EH (cell line): ENCODE results near the gene STK32B.

ENCODE experiments used
- DNase-seq: peaks from one replicate; pipeline ENCODE4 v3.0.0-alpha.2; 2015; ENCODE audit warnings: low read depth

STK32B gene

DNA sequence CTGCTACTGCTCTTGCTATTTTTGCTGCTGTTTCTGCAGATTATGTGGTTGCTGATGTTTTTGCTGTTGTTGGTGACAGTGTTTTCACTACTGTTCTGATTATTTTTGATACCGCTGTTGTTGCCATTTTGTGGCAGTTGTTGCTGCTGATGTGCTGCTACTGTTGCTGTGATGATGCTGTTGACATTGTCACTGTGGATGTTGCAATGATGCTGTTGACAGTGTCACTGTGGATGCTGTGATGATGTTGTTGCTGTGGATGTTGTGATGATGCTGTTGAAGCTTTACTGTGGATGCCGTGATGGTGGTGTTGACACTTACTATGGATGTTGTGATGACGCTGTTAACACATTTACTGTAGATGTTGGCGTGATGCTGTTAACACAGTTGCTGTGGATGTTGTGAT lies 476.8 kb downstream of the STK32B start:
- DNase-seq, result no peak

DNA sequence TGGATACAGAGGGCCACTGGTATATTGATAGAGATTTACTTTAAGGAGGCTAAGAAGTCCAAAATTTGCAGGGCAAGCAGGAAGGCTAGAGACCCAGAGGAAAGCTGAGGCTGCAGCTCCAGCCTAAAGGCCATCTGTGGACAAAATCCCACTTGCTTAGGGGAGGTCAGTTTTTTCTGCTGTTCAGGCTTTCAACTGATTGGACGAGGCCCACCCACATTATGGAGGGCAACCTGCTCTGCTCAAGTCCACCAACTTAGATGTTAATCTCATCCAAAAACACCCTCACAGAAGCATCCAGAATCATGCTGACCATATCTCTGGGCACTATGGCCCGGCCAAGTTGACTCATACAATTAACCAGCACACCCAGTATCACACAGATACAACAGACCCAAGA lies 480.8 kb downstream of the STK32B start:
- DNase-seq, result no peak

DNA sequence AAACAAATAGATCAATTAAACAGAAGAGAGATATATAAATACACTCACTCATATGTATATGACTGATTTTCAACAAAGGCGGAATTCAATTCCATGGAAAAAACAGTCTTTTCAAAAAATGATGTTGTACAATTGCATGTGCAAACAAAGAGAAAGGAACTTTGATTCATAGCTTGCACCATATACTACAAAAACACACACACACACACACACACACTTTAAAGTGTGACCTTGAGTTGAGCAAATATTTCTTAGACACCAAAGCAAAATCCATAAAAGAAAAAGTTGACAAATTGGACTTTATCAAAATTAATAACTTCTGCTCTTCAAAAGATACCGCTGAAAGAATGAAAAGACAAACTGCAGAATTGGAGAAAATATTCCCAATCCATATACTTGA lies 488.3 kb downstream of the STK32B start:
- no peak for DNase-seq

DNA sequence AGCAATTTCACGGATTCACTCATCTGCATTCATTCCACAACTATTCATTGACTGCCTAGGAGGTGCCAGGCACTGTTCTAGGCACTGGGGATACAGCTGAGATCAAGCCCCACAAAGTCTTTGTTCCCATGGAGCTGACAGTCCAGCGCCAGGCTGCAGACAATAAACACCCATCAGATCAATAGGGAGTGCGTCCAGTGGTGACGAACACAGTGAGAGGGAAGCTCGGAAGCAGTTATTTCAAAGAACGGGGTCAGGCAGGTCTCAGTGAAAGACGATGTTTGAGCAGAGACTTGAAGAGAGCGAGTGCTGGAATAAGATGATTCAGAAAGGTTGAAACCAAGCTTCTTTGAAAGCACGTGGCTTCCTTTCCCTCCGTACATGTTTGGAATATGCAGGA lies 489.9 kb downstream of the STK32B start:
- no peak for DNase-seq

DNA sequence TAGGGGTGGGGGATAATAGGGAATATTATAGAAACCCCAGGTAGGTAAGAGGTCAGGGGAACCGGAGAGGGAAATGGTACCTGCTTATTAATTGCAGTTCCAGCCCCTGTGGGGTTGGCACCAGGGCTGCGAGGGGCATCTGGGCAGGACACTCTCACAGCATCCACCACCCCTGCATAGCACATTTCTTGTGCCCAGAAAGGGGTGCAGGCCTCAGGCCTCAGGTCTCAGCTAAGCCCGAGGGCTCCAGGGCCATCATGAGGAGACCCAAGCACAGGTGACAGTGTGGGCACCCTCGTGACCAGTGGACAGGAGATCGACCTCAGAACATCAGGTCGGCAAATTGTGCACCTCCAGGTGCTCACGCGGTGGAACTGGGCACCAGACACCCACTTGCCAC lies 492.4 kb downstream of the STK32B start:
- DNase-seq, result no peak

DNA sequence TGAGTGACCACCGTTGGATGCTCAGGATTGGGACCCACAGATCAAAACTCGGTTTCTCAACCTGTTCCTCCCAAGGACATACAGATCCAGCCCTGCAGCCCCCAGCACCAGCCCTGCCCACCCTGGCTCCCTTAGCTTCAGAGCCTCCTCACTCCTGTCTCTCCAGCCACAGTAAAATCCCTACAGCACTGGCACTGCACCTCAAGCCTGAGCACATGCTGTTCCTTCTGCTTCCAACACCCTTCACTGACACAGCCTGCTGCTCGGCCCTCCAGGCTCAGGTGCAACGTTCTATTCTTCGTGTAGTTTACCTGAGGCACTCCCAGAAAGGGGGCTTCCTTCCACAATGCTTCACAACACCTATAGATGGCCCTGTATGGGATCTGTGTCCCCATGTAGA lies 493.5 kb downstream of the STK32B start:
- no peak for DNase-seq

DNA sequence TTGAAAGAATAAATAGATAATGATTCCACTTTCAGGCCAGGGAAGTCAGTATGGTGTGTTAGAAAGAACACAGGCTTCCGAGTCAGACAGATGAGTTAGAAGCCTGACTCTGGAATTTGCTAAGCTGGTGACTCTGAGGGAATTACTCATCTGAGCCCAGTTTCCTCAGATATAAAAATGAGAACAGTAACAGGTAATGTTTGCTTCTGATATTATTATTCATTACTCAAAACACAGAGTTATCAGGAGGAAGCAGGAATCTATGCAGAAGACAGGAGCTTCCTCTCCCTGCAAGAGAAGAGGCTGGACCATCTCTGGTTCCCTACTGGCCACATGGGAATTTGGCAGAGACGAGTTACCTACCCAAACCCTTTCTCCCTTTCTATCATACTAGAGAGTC lies 494.0 kb downstream of the STK32B start:
- peak; percentile 4 for DNase-seq

DNA sequence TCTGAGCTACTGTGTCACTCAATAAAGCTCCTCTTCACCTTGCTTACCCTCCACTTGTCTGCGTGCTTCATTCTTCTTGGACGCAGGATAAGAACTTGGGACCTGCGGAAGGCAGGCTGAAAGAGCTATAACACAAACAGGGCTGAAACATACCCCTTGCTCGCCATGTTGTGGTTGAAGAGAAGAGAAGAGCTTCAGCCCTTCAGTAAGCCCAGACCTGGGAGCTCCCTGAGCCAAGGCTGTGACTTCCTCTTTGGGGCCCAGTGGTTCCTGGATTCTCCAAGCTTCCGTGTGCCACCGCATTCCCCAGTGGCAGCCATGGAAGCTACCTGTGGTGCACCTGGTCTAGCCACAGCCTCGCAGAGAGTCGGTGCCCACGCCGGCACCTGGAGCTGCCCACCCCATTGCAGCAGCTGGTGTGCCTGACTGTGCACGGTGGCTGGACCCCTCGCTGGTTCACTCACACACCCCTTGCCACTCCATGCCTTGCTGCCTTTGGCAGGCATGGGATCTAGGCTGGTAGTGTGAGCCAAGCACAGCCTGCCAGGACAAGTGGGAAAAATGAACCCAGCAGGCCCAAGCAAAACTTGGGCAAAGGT lies 496.5 kb downstream of the STK32B start:
- no peak for DNase-seq
